ENCODE results near the gene TXNRD3.

DNA sequence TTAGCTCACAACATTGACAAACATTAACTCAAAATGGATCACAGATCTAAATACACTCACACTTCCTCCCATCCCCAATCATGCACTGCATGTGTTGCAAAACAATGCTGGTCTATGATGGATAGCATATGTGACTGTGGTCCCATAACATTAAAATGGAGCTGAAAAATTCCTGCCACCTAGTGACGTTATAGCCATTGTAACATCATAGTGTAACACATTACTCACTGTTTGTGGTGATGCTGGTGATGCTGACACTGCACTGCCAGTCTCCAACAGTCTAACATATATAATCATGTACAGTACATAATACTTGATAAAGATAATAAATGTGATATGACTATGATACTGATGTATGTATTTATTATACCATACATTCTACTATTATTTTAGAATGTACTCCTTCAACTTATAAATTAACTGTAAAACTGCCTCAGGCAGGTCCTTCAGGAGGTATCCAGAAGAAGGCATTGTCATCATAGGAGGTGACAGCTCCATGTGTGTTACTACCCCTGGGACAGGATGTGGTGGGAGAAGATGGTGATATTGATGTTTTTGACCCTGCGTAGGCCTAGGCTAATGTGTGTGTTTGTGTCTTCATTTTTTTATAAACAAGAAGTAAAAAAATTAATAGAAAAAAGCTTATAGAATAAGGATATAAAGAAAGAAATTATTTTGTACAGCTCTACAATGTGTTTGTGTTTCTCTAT, 41.3 kb downstream of the TXNRD3 start:
- no peak for TF ChIP-seq POLR2A (IDR thresholded peaks at IDR 0.05)
- TF ChIP-seq, protein P1, sequence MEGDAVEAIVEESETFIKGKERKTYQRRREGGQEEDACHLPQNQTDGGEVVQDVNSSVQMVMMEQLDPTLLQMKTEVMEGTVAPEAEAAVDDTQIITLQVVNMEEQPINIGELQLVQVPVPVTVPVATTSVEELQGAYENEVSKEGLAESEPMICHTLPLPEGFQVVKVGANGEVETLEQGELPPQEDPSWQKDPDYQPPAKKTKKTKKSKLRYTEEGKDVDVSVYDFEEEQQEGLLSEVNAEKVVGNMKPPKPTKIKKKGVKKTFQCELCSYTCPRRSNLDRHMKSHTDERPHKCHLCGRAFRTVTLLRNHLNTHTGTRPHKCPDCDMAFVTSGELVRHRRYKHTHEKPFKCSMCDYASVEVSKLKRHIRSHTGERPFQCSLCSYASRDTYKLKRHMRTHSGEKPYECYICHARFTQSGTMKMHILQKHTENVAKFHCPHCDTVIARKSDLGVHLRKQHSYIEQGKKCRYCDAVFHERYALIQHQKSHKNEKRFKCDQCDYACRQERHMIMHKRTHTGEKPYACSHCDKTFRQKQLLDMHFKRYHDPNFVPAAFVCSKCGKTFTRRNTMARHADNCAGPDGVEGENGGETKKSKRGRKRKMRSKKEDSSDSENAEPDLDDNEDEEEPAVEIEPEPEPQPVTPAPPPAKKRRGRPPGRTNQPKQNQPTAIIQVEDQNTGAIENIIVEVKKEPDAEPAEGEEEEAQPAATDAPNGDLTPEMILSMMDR (IDR thresholded peaks at IDR 0.05): no peak
